Effector memory CD4-positive, alpha-beta T cell (primary cell): ENCODE data around the gene UBE2R2.
A peak's percentile ranks its signal among the peaks of the same experiment; 100 is the strongest.
"Not testable (repeated sequence)": the region's sequence is repeated elsewhere in the genome, so short reads cannot be mapped to it uniquely, and the experiment has no call there.

Source experiments
- DNase-seq, 3 donors: peaks; one replicate each; pipeline ENCODE4 v3.0.0-alpha.2; 2020
- H3K27ac ChIP-seq: 2 replicates; pipeline ENCODE4 v1.7.0; 2013; ENCODE audit warnings: mild to moderate bottlenecking, low read length, moderate library complexity; ENCODE audit not compliant: insufficient read depth, poor library complexity, severe bottlenecking
- H3K27me3 ChIP-seq: replicated peaks from 2 replicates; pipeline ENCODE4 v1.7.0; 2013; ENCODE audit warnings: mild to moderate bottlenecking, low read length; ENCODE audit not compliant: insufficient read depth, control insufficient read depth, poor library complexity, severe bottlenecking
- H3K36me3 ChIP-seq: 2 replicates; pipeline ENCODE4 v1.7.0; 2013; ENCODE audit warnings: mild to moderate bottlenecking, low read length, moderate library complexity; ENCODE audit not compliant: control insufficient read depth, insufficient read depth
- H3K4me1 ChIP-seq: 2 replicates; pipeline ENCODE4 v1.7.0; 2013; ENCODE audit warnings: low read length, mild to moderate bottlenecking; ENCODE audit not compliant: control insufficient read depth, insufficient read depth, poor library complexity, severe bottlenecking
- H3K4me3 ChIP-seq: 2 replicates; pipeline ENCODE4 v1.7.0; 2013; ENCODE audit warnings: low read length, low read depth, mild to moderate bottlenecking; ENCODE audit not compliant: insufficient read depth, poor library complexity, severe bottlenecking
- H3K9me3 ChIP-seq: 2 replicates; pipeline ENCODE4 v1.7.0; 2013; ENCODE audit warnings: mild to moderate bottlenecking, low read length, moderate library complexity; ENCODE audit not compliant: control insufficient read depth
- total RNA-seq, 3 donors: gene quantifications; one replicate each; lab custom pipeline; 2026; lab: John Stamatoyannopoulos, UW

UBE2R2 gene
- total RNA-seq = 39.3 to 56.5 (median 48.6) reads per million in 3 donors

- DNase-seq = peak; percentile 88 to 91 (median 90)
- Histone ChIP-seq H3K9me3 (no peaks in the 10 kb centered on the region), H3K4me1 (peaks cover 22% of the 10 kb centered on the region), H3K4me3 (peak within 1 kb of the TSS; percentile 93), H3K27ac (peak within 1 kb of the TSS; percentile 98), H3K27me3 (no peaks in the 10 kb centered on the region), H3K36me3 (no peaks in the 10 kb centered on the region)
Observed at GRCh38 chr9:33816327-33817252, at the start of gene UBE2R2. TSS of gene UBE2R2 (plus strand) at chr9:33817160. CDS start at chr9:33817758, 598 bp downstream.

GRCh38 chr9:33770156-33770880 is 46.6 kb upstream of the UBE2R2 start:
- H3K36me3 ChIP-seq, H3K4me3 ChIP-seq, H3K27me3 ChIP-seq, H3K27ac ChIP-seq, H3K9me3 ChIP-seq, H3K4me1 ChIP-seq, DNase-seq: not testable (repeated sequence)

GRCh38 chr9:33773135-33773534 is 43.8 kb upstream of the UBE2R2 start:
- not testable (repeated sequence) for H3K4me1 ChIP-seq, H3K36me3 ChIP-seq, H3K9me3 ChIP-seq, H3K27ac ChIP-seq, DNase-seq, H3K27me3 ChIP-seq, H3K4me3 ChIP-seq

- not testable (repeated sequence) for H3K27ac ChIP-seq, H3K36me3 ChIP-seq, H3K9me3 ChIP-seq, H3K27me3 ChIP-seq, H3K4me1 ChIP-seq, H3K4me3 ChIP-seq, DNase-seq
Observed at GRCh38 chr9:33774074-33774659, 42.8 kb upstream of the UBE2R2 start.

GRCh38 chr9:33776578-33776977 is 40.4 kb upstream of the UBE2R2 start:
- no peak for DNase-seq
- Histone ChIP-seq H3K4me1 (no peaks in the 10 kb centered on the region), H3K27ac (no peak overlapping the region), H3K9me3 (no peaks in the 10 kb centered on the region), H3K27me3 (no peaks in the 10 kb centered on the region), H3K4me3 (no peak overlapping the region), H3K36me3 (no peaks in the 10 kb centered on the region)

GRCh38 chr9:33778700-33779351 is 38.1 kb upstream of the UBE2R2 start:
- peak; percentile 2 to 30 (median 12) for DNase-seq
- H3K36me3 ChIP-seq = no peaks in the 10 kb centered on the region
- no peak overlapping the region for H3K4me3 ChIP-seq
- H3K4me1 ChIP-seq = no peaks in the 10 kb centered on the region
- H3K27ac ChIP-seq = no peak overlapping the region
- H3K27me3 ChIP-seq = no peaks in the 10 kb centered on the region
- H3K9me3 ChIP-seq = no peaks in the 10 kb centered on the region

GRCh38 chr9:33780276-33780675 is 36.7 kb upstream of the UBE2R2 start:
- Histone ChIP-seq H3K9me3 (no peaks in the 10 kb centered on the region), H3K36me3 (no peaks in the 10 kb centered on the region), H3K27ac (no peak overlapping the region), H3K4me1 (no peaks in the 10 kb centered on the region), H3K27me3 (no peaks in the 10 kb centered on the region), H3K4me3 (no peak overlapping the region)
- no peak for DNase-seq

- Histone ChIP-seq H3K27me3 (no peaks in the 10 kb centered on the region), H3K4me3 (no peak overlapping the region), H3K9me3 (no peaks in the 10 kb centered on the region), H3K4me1 (no peaks in the 10 kb centered on the region), H3K27ac (no peak overlapping the region), H3K36me3 (no peaks in the 10 kb centered on the region)
- no peak for DNase-seq
Observed at GRCh38 chr9:33781736-33782135, 35.2 kb upstream of the UBE2R2 start.

GRCh38 chr9:33782395-33783152 is 34.4 kb upstream of the UBE2R2 start:
- Histone ChIP-seq H3K27me3 (no peaks in the 10 kb centered on the region), H3K4me3 (no peak overlapping the region), H3K4me1 (no peaks in the 10 kb centered on the region), H3K27ac (no peak overlapping the region), H3K9me3 (no peaks in the 10 kb centered on the region), H3K36me3 (no peaks in the 10 kb centered on the region)
- DNase-seq = no peak
